Measurements from ENCODE around the gene CD72.

Gene CD72

DNA sequence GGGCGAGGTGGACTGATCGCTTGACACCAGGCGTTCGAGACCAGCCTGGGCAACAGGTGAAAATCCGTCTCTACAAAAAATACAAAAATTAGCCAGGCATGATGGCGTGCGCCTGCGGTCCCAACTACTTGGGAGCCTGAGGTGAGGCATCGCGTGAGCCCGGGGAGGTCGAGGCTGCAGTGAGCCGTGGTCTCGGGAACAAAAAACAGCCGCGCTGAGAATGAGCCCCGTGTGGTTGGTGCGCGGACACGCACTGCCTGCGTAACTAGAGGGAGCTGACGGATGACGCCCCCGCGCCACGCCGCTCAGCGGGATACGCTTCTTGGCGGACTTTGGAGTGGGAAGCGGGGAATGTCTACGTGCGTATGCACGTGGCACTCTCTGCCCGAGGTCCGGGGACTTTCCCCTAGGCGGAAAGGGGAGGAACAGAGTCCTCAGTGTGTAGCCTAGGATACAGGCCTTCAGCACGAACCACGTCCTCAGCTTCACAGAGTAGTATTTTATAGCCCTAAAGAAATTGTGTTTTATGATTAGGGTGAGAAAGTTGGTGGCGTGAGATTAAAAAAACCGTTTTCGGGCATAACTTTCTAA lies 39.4 kb upstream of the CD72 start, which contains the start of gene RMRP (continued):
- TF ChIP-seq, protein P1, sequence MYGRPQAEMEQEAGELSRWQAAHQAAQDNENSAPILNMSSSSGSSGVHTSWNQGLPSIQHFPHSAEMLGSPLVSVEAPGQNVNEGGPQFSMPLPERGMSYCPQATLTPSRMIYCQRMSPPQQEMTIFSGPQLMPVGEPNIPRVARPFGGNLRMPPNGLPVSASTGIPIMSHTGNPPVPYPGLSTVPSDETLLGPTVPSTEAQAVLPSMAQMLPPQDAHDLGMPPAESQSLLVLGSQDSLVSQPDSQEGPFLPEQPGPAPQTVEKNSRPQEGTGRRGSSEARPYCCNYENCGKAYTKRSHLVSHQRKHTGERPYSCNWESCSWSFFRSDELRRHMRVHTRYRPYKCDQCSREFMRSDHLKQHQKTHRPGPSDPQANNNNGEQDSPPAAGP (tag by site-specific recombination; IDR thresholded peaks at IDR 0.05): peak; percentile 93
- TF ChIP-seq ZNF580 (tag by site-specific recombination; IDR thresholded peaks at IDR 0.05): no peak; the same call in 1 of the 2 replicates
- TF ChIP-seq, protein P2, sequence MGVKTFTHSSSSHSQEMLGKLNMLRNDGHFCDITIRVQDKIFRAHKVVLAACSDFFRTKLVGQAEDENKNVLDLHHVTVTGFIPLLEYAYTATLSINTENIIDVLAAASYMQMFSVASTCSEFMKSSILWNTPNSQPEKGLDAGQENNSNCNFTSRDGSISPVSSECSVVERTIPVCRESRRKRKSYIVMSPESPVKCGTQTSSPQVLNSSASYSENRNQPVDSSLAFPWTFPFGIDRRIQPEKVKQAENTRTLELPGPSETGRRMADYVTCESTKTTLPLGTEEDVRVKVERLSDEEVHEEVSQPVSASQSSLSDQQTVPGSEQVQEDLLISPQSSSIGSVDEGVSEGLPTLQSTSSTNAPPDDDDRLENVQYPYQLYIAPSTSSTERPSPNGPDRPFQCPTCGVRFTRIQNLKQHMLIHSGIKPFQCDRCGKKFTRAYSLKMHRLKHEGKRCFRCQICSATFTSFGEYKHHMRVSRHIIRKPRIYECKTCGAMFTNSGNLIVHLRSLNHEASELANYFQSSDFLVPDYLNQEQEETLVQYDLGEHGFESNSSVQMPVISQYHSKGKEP (tag by site-specific recombination; IDR thresholded peaks at IDR 0.05): no peak
- TF ChIP-seq TRIM28 (IDR thresholded peaks at IDR 0.05; ENCODE audit: borderline replicate concordance, low read length): peak; percentile 86; the same call in 1 of the 2 replicates
- no peak for TF ChIP-seq ZNF664 (tag by site-specific recombination; IDR thresholded peaks at IDR 0.05)
- TF ChIP-seq ZNF510 (tag by site-specific recombination; IDR thresholded peaks at IDR 0.05; ENCODE audit: insufficient replicate concordance): no peak
- no peak; the same call in 1 of the 2 replicates for TF ChIP-seq KLF10 (tag by site-specific recombination; IDR thresholded peaks at IDR 0.05)
- 0 out of 2 replicates have a peak, but pooled peaks have one; percentile 42 for TF ChIP-seq ZNF16 (tag by site-specific recombination; IDR thresholded peaks at IDR 0.05; ENCODE audit: low read depth)
- TF ChIP-seq RBAK (tag by site-specific recombination; IDR thresholded peaks at IDR 0.05): no peak
- TF ChIP-seq, protein P3, sequence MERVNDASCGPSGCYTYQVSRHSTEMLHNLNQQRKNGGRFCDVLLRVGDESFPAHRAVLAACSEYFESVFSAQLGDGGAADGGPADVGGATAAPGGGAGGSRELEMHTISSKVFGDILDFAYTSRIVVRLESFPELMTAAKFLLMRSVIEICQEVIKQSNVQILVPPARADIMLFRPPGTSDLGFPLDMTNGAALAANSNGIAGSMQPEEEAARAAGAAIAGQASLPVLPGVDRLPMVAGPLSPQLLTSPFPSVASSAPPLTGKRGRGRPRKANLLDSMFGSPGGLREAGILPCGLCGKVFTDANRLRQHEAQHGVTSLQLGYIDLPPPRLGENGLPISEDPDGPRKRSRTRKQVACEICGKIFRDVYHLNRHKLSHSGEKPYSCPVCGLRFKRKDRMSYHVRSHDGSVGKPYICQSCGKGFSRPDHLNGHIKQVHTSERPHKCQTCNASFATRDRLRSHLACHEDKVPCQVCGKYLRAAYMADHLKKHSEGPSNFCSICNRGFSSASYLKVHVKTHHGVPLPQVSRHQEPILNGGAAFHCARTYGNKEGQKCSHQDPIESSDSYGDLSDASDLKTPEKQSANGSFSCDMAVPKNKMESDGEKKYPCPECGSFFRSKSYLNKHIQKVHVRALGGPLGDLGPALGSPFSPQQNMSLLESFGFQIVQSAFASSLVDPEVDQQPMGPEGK (tag by site-specific recombination; IDR thresholded peaks at IDR 0.05): peak; percentile 98
- TF ChIP-seq, protein P4, sequence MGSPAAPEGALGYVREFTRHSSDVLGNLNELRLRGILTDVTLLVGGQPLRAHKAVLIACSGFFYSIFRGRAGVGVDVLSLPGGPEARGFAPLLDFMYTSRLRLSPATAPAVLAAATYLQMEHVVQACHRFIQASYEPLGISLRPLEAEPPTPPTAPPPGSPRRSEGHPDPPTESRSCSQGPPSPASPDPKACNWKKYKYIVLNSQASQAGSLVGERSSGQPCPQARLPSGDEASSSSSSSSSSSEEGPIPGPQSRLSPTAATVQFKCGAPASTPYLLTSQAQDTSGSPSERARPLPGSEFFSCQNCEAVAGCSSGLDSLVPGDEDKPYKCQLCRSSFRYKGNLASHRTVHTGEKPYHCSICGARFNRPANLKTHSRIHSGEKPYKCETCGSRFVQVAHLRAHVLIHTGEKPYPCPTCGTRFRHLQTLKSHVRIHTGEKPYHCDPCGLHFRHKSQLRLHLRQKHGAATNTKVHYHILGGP (tag by site-specific recombination; IDR thresholded peaks at IDR 0.05): no peak
- no peak for TF ChIP-seq ZNF202 (tag by site-specific recombination; IDR thresholded peaks at IDR 0.05; ENCODE audit: borderline replicate concordance)
- TF ChIP-seq ZSCAN30 (tag by site-specific recombination; IDR thresholded peaks at IDR 0.05): peak; percentile 59; the same call in 1 of the 2 replicates
- peak; percentile 75; the same call in 1 of the 2 replicates for TF ChIP-seq ZNF394 (tag by site-specific recombination; IDR thresholded peaks at IDR 0.05; ENCODE audit: borderline replicate concordance)
- no peak for TF ChIP-seq ZNF223 (tag by site-specific recombination; IDR thresholded peaks at IDR 0.05)
- TF ChIP-seq ZNF37A (tag by site-specific recombination; IDR thresholded peaks at IDR 0.05): peak; percentile 58; the same call in 1 of the 2 replicates
- peak; percentile 89 for TF ChIP-seq ZBTB10 (tag by site-specific recombination; IDR thresholded peaks at IDR 0.05)
- no peak for TF ChIP-seq ZNF558 (tag by site-specific recombination; IDR thresholded peaks at IDR 0.05)
- no peak; the same call in 1 of the 2 replicates for TF ChIP-seq KLF1 (tag by site-specific recombination; IDR thresholded peaks at IDR 0.05)
- no peak for TF ChIP-seq ZNF747 (tag by site-specific recombination; IDR thresholded peaks at IDR 0.05)
- peak; percentile 63 for TF ChIP-seq ZBTB11 (tag by site-specific recombination; conservative IDR thresholded peaks at IDR 0.05; ENCODE audit: low read depth)
- TF ChIP-seq TCF7L2 (IDR thresholded peaks at IDR 0.05; ENCODE audit: borderline replicate concordance, low read depth, low read length): no peak
- no peak for TF ChIP-seq ZNF704 (tag by site-specific recombination; IDR thresholded peaks at IDR 0.05)
- TF ChIP-seq ZNF76 (tag by site-specific recombination; IDR thresholded peaks at IDR 0.05; ENCODE audit: borderline replicate concordance, low read depth): peak; percentile 65; the same call in 1 of the 2 replicates
- TF ChIP-seq ZNF140 (tag by site-specific recombination; IDR thresholded peaks at IDR 0.05): no peak

Data from HEK293 (cell line).